Hepatocyte (in vitro differentiated cells): ENCODE data around the gene SUPT16H. TPM values are rescaled to one million over a fixed set of nuclear protein-coding genes. Genes with fewer than 3 reads are reported as not detected.

Experiments used
- DNase-seq: peaks from one replicate; pipeline ENCODE4 v3.0.0-alpha.2; 2016; ENCODE audit warnings: low spot score
- H2AFZ ChIP-seq: fragments of 200-600 bp; sonication (generic); 2 replicates; pipeline ENCODE4 v1.6.0; 2016; ENCODE audit warnings: antibody characterized with exemption, mild to moderate bottlenecking
- H3K27ac ChIP-seq: fragments of 200-600 bp; sonication (generic); 2 replicates; pipeline ENCODE4 v1.5.1; 2016; ENCODE audit warnings: mild to moderate bottlenecking
- H3K27me3 ChIP-seq: fragments of 200-600 bp; sonication (generic); 2 replicates; pipeline ENCODE4 v1.6.1; 2016
- H3K36me3 ChIP-seq: fragments of 200-600 bp; sonication (generic); replicated peaks from 2 replicates; pipeline ENCODE4 v1.5.1; 2016; ENCODE audit warnings: low read depth; ENCODE audit not compliant: insufficient read depth
- H3K4me1 ChIP-seq: fragments of 200-600 bp; sonication (generic); 2 replicates; pipeline ENCODE4 v1.5.1; 2016; ENCODE audit warnings: mild to moderate bottlenecking, moderate library complexity; ENCODE audit not compliant: insufficient read depth
- H3K4me2 ChIP-seq: fragments of 200-600 bp; sonication (generic); 2 replicates; pipeline ENCODE4 v1.6.0; 2016
- H3K4me3 ChIP-seq: fragments of 200-600 bp; sonication (generic); 2 replicates; pipeline ENCODE4 v1.5.1; 2016; ENCODE audit warnings: mild to moderate bottlenecking
- H3K79me2 ChIP-seq: fragments of 200-600 bp; sonication (generic); 2 replicates; pipeline ENCODE4 v1.6.0; 2017; ENCODE audit warnings: mild to moderate bottlenecking
- H3K9me2 ChIP-seq: fragments of 200-600 bp; sonication (generic); replicated peaks from 2 replicates; pipeline ENCODE4 v1.6.0; 2017; ENCODE audit warnings: mild to moderate bottlenecking; ENCODE audit not compliant: insufficient read depth
- H3K9me3 ChIP-seq: fragments of 200-600 bp; sonication (generic); 2 replicates; pipeline ENCODE4 v1.5.1; 2016; ENCODE audit warnings: low read depth, mild to moderate bottlenecking
- H4K20me1 ChIP-seq: fragments of 200-600 bp; sonication (generic); 2 replicates; pipeline ENCODE4 v1.6.0; 2016; ENCODE audit warnings: mild to moderate bottlenecking; ENCODE audit not compliant: insufficient read depth, poor library complexity, severe bottlenecking
- EZH2 ChIP-seq: fragments of 200-600 bp; sonication (generic); IDR thresholded peaks from 2 replicates; pipeline ENCODE4 v1.6.1; 2016; ENCODE audit warnings: antibody characterized with exemption, mild to moderate bottlenecking, borderline replicate concordance
- EZH2phosphoT487 ChIP-seq: fragments of 200-600 bp; sonication (generic); IDR thresholded peaks from one replicate; pipeline ENCODE4 v1.6.1; 2018; ENCODE audit warnings: antibody characterized with exemption, mild to moderate bottlenecking, low read depth, moderate library complexity; ENCODE audit not compliant: unreplicated experiment, severe bottlenecking
- WGBS: methylation state at CpG from one replicate; pipeline ENCODE4 v1.1.6; 2016; ENCODE audit warnings: low lambda C conversion rate; ENCODE audit errors: missing lambda C conversion rate; 5-methylcytosine and 5-hydroxymethylcytosine counted together
- polyA plus RNA-seq: library from polyadenylated mRNA; unstranded; fragments of >200 nt; fragmentation: Nextera tagmentation; extraction: Ambion mirVana; gene quantifications from 2 replicates; pipeline ENCODE4 v1.2.1, GENCODE V29; 2016
- total RNA-seq: library from RNA; depleted of rRNA; stranded (reverse); fragments of >200 nt; gene quantifications from 2 replicates; pipeline ENCODE4 v1.2.3, GENCODE V29; 2014
- TF ChIP-seq, protein P1 (sequence below): fragments of 200-600 bp; sonication (generic); IDR thresholded peaks from 2 replicates; pipeline ENCODE4 v1.5.1; 2016; ENCODE audit warnings: antibody characterized with exemption, mild to moderate bottlenecking; ENCODE audit not compliant: poor library complexity

Gene SUPT16H
- total and polyA plus RNA-seq, 2 experiments from 2014 or later = 44.2 to 58.1 TPM

DNA sequence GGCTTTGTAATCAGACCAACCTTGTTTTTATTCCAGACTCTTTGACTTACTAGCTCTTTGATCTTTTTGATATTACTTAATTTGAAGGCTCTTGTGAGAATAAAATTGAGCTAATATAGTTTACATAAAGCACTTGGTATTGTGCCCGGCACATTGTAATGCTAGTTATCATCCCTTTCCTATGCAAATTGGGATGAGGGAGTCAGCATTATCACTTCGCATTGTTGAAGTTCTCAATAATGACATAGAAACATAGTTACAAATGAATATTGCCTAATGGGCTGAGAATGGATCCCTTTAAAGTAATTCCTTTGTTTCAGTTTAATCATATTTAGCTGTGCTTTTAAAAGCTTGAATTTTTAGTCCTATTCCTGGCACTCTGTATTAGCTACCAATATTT lies 36.6 kb downstream of the SUPT16H start:
- Histone ChIP-seq H3K79me2 (no peaks in the 10 kb centered on the region), H3K9me3 (no peaks in the 10 kb centered on the region), H3K27me3 (no peaks in the 10 kb centered on the region), H4K20me1 (no peaks in the 10 kb centered on the region), H3K9me2 (no peaks in the 10 kb centered on the region), H3K4me1 (no peaks in the 10 kb centered on the region), H2AFZ (no peak overlapping the region), H3K27ac (no peak overlapping the region), H3K4me3 (no peak overlapping the region), H3K36me3 (no peaks in the 10 kb centered on the region), H3K4me2 (no peak overlapping the region)
- WGBS = 79% methylated on average over 2 of the region's 2 CpGs
- TF ChIP-seq EZH2 (no peak), EZH2phosphoT487 (no peak)
- TF ChIP-seq, protein P1, sequence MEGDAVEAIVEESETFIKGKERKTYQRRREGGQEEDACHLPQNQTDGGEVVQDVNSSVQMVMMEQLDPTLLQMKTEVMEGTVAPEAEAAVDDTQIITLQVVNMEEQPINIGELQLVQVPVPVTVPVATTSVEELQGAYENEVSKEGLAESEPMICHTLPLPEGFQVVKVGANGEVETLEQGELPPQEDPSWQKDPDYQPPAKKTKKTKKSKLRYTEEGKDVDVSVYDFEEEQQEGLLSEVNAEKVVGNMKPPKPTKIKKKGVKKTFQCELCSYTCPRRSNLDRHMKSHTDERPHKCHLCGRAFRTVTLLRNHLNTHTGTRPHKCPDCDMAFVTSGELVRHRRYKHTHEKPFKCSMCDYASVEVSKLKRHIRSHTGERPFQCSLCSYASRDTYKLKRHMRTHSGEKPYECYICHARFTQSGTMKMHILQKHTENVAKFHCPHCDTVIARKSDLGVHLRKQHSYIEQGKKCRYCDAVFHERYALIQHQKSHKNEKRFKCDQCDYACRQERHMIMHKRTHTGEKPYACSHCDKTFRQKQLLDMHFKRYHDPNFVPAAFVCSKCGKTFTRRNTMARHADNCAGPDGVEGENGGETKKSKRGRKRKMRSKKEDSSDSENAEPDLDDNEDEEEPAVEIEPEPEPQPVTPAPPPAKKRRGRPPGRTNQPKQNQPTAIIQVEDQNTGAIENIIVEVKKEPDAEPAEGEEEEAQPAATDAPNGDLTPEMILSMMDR = no peak
- no peak for DNase-seq

DNA sequence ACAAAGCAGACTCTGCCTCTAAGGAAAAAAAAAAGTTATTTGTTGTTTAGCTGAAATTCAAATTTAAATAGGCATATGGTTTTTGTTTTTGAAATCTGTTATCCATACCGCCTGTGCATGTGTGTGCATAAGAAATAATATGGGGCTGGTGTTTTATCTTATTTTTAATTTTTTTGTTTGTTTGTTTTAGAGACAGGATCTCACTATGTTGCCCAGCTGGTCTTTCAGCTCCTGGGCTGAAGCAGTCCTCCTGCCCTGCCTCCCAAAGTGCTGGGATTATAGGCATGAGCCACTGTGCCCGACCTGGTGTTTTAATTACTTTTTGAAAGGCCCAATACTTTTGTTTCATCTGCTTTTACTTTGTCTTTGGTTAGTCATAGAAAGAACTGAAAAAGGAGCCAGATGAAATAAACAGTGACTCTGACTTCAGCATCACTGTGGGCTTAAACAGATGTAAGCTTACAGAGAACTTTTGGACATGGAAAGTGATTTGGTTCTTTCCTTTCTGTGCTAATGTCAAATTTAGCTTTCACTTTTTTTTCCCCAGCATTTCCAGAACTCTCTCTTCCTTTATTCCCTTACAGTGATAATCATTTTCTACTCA lies 37.2 kb downstream of the SUPT16H start:
- no peak overlapping the region for H3K4me2 ChIP-seq
- H3K79me2 ChIP-seq = no peaks in the 10 kb centered on the region
- H3K4me3 ChIP-seq = no peak overlapping the region
- TF ChIP-seq, protein P1 = no peak
- TF ChIP-seq EZH2phosphoT487 (no peak), EZH2 (no peak)
- no peak overlapping the region for H2AFZ ChIP-seq
- H4K20me1 ChIP-seq = no peaks in the 10 kb centered on the region
- no peaks in the 10 kb centered on the region for H3K27me3 ChIP-seq
- 77% methylated on average over 2 of the region's 2 CpGs for WGBS
- DNase-seq = no peak
- no peaks in the 10 kb centered on the region for H3K9me3 ChIP-seq
- no peaks in the 10 kb centered on the region for H3K9me2 ChIP-seq
- no peak overlapping the region for H3K27ac ChIP-seq
- H3K36me3 ChIP-seq = no peaks in the 10 kb centered on the region
- H3K4me1 ChIP-seq = no peaks in the 10 kb centered on the region

DNA sequence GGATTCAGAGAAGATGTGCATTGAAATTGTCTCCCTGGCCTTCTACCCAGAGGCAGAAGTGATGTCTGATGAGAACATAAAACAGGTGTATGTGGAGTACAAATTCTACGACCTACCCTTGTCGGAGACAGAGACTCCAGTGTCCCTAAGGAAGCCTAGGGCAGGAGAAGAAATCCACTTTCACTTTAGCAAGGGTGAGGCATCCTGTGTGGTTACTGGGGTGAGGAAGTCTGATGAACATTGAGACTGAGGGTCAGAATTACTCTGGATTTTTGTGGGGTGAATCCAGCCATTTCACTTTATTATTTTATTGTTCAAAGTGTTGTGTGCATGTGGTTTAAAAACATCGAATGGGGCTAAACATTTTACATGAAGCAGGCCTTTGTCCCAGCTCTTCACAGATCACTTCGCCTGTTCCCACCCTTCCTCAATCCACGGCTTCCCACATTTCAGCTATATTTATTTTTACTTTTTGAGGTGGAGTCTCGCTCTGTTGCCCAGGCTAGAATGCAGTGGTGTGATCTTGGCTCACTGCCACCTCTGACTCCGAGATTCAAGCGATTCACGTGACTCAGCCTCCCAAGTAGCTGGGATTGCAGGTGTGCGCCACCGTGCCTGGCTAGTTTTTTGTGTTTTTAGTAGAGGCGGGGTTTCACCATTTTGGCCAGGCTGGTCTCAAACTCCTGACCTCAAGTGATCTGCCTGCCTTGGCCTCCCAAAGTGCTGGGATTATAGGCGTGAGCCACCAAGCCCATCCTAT lies 40.6 kb downstream of the SUPT16H start:
- no peaks in the 10 kb centered on the region for H3K36me3 ChIP-seq
- H4K20me1 ChIP-seq = no peaks in the 10 kb centered on the region
- H3K9me3 ChIP-seq = no peaks in the 10 kb centered on the region
- no peaks in the 10 kb centered on the region for H3K79me2 ChIP-seq
- WGBS = 90% methylated on average over 13 of the region's 13 CpGs
- TF ChIP-seq EZH2 (no peak), EZH2phosphoT487 (no peak)
- TF ChIP-seq, protein P1 = no peak
- H3K4me2 ChIP-seq = no peak overlapping the region
- no peak for DNase-seq
- no peaks in the 10 kb centered on the region for H3K27me3 ChIP-seq
- no peaks in the 10 kb centered on the region for H3K9me2 ChIP-seq
- H2AFZ ChIP-seq = no peak overlapping the region
- no peak overlapping the region for H3K4me3 ChIP-seq
- H3K4me1 ChIP-seq = no peaks in the 10 kb centered on the region
- H3K27ac ChIP-seq = no peak overlapping the region
